NCI-H226 (cell line): ENCODE data around the gene STX4.

Experiments used
- DNase-seq: peaks from one replicate; pipeline ENCODE4 v3.0.0-alpha.2; 2015

The STX4 gene

DNA sequence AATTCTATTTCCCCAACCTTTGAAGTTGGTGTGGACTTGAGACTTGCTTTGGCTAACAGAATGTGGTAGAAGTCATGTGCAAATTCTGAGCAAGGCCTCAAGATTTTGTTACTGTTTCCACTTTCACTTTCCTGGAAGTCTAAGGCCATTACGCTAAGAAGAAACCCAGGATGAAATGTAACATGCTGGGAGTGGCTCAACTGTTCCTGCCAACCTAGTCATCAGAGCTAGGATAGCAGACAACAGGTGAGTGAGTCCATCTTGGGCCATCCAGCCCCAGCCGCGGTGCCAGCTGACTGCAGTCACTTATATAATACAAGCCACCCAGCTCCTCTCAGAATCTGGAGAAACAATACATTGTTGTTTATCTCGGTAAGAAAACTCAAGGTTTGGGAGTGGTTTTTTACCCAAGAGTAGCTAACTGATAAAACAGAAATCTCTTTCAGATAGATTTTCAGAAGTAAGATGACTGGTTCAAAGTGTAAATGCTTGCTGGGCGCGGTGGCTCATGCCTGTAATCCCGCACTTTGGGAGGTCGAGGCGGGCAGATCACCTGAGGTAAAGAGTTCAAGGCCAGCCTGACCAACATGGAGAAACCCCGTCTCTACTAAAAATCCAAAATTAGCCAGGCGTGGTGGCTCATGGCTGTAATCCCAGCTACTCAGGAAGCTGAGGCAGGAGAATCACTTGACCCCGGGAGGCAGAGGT, 10.7 kb upstream of the STX4 start:
- no peak for DNase-seq

DNA sequence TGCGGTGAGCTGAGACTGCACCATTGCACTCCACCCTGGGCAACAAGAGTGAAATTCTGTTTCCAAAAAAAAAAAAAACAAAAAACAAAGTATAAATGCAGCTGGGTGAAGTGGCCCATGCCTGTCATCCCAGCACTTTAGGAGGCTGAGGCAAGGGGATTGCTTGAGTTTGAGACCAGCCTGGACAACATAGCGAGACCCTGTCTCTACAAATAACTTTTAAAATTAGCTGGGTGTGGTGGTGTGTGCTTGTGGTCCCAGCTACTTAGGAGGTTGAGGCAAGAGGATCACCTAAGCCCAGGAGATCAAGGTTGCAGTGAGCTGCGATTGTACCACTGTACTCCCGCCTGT, 10.1 kb upstream of the STX4 start:
- DNase-seq, result no peak

DNA sequence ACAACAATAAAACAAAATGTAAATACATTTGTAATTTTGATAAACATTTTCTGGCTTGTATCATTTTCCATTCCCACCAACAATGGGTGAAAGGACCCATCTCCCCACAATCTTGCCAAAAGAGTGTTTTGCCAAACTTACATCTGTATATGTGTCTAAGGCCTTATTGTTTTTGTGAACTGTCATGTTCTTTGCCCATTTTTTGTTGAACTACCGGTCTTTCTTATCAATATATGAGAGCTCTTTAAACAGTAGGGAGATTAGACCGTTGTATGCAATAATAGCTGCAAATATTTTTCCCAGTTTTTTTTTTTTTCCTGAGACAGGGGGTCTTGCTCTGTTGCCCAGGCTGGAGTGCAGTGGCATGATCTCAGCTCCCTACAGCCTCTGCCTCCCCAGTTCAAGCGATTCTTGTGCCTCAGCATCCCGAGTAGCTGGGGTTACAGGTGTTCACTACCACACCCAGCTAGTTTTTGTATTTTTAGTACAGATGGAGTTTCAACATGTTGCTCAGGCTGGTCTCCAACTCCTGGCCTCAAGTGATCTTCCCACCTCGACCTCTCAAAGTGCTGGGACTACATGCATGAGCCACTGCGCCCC, 9.6 kb upstream of the STX4 start:
- no peak for DNase-seq

DNA sequence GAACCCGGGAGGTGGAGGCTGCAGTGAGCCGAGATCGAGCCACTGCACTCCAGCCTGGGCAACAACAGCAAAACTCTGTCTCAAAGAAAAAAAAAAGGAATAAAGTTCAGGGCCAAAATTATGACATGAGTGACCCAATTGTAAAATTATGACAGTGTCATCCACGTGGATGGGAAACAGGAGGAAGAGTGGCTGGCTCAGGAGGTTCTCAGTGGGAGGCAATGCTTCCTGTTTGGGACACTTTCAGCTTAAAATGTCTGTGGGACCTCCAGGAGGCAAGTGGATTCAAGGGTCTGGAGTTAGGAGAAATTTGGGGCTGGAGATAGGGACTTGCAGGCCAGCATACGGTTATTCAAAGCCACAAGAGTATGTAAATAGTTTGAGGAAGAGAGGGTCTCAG, 8.0 kb upstream of the STX4 start:
- no peak for DNase-seq

DNA sequence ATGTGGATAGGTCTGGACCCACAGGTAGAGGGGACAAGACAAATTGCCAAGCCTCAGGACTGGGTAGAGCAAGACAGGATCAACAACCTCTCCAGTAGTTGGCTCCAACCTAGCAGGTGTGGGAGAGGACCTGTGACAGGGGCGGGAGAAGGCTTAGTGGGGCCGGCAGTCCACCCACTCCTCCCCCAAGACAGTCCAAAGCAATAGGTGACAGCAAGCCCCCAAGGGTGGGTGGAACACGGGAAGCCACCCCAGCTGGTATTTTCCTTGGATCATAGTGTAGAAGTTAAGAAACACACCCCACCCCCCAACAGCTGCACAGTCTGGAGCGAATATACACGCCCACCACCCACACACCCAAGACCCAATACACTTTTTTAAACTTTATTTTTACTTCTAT, 4.1 kb upstream of the STX4 start:
- DNase-seq, result no peak

DNA sequence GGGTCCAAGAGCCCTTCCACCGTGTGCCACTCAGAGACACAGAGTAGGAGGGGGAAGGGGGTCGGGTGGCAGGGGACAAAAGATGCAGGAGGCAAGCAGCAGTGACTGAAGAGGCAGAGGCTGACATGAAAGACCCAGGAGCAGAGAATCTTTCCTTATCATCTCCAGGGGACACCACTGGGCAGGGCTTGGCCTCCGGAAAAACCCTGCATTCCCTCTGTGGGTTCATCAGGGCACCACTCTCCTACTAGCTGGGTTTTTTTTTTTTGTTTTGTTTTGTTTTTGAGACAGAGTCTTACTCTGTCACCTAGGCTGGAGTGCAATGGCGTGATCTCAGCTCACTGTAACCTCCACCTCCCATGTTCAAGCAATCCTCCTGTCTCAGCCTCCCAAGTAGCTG, 2.1 kb upstream of the STX4 start:
- no peak for DNase-seq

DNA sequence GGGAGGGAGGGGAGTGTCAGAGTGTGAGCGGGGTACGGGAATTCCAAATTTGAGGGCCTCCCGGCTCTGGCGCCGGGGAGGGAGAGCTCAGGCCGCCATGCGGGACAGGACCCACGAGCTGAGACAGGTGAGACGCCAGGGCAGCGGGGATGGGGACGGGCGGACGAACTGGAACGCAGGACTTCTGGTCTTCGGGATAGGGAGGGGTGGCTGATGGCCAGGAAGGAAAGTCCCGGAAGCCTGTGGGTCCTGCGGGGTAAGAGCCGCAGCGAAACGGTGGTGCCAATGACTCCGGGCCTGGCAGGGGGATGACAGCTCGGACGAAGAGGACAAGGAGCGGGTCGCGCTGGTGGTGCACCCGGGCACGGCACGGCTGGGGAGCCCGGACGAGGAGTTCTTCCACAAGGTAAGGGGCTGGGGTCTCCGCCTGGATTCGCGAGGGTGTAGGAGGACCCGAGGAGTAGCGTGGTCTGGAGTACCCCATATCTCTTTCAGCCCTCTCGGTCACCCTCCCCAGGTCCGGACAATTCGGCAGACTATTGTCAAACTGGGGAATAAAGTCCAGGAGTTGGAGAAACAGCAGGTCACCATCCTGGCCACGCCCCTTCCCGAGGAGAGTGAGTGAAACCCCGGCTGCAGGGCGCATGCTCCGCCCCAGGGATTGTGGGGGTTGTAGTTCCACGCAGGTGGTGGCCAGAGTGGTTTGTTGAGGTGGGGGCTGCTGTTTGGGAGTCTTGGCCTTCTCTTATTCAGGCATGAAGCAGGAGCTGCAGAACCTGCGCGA, 543 bp downstream of the STX4 start:
- peak; percentile 71 for DNase-seq

DNA sequence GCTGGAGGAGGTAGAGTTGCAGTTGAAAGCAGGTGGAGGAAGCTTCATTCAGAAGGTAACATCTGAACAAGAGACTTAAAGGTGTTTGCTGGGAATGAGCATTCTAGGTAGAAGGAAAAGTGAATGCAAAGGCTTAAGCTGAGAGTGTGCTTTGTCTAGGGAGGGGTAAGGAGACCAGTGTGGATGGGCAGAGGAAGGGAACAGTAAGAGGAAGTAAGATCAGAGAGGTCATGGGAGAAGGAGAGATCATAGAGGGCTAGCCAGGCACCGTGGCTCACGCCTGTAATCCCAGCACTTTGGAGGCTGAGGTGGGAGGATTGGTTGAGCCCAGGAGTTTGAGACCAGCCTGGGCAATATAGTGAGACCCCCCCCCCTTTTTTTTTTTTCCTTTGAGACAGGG, 3.3 kb downstream of the STX4 start:
- no peak for DNase-seq

DNA sequence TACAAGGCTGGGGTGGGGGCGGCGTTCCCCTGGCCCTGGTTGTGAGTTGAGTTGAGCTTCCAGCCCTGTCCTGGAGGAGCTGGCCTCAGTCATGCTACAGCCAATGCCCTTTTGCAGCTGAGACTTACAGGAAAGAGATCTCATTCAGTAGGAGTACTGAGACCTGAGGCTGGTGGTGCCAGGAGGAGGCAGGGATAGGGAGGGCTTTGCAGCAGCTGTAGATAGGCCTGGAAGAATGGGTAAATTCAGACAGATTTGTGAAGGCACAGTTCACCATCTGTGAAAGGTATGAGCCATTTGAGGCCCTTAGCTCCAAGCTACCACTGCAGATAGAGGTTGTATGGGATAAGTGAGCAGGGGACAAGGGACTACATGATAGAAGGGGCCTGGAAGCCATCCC, 5.6 kb downstream of the STX4 start:
- no peak for DNase-seq

DNA sequence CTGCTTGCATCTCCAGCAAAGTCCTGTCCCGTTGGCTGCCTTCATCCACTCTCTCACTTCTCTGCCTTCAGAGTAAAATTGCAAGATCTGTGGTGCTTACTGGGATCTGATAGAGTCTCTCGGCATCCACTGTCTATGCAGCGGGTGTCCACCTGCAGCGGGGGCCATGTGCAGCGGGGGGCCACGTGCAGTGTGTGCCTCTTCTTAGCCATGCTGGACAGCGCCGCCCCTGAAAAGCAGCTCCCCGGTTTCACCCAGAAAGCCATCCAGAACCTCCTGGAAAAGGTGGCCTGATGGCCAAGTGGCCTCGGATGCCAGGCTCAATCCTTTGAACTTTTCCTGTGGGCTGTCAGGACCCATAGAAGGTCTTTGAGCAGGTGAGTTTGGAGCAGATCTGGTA, 9.5 kb downstream of the STX4 start:
- no peak for DNase-seq

DNA sequence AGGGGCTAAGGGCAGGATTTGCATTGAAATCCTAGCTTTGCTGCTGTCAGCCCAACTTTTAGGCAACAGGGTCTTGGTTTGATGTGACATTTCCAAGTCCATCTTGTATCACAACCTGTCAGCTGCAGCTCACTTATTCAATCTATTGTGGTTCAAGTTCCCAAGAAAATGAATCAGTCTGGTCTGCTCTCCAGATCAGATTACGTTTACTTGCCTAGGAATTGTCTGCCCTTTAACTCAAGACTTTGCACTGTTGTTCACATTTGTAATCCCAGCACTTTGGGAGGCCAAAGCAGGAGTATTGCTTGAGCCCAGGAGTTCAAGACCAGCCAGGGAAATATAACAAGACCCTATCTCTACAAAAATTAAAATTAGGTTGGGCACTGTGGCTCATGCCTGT, 10.0 kb downstream of the STX4 start:
- DNase-seq, result no peak

DNA sequence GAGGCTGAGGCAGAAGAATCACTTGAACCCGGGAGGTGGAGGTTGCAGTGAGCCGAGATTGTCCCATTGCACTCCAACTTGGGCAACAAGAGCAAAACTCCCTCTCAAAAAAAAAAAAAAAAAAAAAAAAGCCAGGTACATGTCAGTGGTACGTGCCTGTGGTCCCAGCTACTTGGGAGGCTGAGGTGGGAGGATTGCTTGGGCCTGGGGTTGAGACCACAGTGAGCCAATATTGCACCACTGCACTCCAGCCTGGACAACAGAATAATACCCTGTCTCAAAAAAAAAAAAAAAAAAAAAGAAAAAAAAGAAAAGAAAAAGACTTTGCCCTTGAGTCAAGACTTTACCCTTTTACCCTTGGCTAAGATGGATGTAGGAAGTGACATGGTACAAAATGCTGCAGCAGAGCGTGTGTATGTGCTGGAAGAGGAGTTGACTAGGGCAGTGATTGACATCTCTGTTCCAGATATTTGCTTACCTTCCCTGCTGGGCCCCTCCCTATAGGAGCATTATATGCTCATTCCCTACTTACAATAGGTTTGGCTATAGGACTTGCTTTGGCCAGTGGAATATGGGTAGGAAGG, 10.6 kb downstream of the STX4 start:
- DNase-seq, result no peak

DNA sequence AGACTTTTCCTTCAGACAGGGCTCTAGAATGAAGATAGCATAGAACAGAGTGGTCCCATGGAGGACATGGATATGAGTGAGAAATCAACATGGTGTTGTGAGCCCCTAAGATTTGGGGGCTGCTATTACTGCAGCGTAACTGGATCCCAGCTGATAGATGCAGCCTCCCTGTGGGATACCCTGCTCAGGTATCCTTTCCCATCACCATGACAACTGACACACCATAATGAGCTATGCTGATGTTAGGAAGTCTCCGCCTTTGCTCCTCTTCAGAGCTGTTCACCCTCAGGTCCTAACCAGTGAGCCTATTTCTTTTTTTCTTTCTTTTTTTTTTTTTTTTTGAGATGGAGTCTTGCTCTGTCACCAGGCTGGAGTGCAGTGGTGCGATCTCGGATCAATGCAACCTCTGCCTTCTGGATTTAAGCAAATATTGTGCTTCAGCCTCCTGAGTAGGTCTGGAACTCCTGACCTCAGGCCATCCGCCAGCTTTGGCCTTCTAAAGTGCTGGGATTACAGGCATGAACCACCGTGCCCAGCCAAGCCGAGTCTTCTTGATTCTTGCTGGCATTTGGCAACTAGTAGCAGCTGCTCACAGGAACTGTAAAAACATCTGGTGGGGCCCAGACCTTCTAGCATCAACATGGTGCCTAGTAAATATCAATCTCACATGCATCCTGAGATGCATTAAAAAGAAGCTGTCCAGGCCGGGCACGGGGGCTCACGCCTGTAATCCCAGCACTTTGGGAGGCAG, 17.1 kb downstream of the STX4 start:
- DNase-seq, result no peak

DNA sequence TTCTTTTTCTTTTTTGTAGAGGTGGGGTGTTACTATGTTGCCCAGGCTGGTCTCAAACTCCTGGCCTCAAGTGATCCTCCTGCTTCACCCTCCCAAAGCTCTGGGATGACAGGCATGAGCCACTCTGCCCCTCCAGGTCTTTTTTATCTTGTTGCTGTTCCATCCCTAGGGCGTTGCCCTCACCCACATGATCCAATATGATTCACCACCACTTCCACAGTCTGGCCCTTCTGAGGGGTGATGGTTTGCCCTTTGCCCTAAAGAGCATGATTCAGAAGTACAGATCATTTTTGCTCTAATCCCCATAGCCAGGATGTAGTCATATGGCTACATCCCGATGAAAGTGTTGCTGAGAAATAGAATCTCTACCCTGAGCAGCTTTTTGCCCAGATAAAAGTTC, 18.8 kb downstream of the STX4 start:
- peak; percentile 95 for DNase-seq

DNA sequence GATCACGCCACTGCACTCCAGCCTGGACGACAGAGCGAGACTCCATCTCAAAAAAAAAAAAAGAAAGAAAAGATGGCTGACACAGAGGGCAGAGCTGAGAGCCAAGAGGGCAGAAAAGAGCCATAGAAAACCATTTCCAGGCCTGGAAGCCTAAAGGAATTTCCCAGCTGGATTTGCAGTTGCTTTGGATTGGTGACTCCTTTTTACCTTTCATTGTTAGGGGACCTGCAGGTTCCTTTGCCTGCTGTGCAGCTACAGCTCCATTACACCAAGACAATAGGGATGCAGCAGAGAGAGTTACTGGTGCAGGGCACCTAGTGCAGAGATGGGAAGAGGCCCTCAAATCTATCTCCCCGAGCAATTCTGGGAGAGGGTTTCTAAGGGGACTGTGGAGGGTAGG, 22.3 kb downstream of the STX4 start:
- DNase-seq, result no peak

DNA sequence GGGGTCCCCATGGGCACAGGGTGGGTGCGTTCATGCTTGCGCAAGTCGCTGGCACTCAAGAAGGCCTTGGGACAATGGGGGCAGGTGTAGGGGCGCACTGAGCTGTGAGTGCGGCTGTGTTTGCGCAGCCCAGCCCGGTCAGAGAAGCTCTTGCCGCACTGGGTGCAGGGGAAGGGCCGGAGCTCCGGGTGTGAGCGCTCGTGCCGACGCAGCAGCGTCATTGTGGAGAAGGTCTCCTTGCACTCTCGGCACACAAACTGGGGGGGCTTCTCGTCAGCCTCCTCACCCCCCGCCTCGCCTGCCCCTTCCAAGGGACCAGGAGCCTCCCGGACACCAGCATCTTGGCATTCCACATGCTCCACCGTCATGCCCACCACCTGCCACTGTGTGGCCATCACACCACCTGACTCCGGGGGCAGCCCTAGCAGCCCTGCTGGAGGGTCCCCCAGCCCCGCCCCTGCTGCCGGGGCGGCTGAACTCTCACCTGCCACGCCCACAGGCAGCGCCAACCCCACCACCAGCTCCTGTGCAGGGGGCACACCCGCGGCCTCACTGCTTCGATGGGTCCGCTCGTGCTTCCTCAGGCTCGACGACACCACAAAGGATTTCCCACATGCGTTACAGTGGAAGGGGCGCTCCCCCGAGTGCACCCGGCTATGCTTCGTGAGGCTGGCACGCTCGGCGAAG, 27.9 kb downstream of the STX4 start:
- no peak for DNase-seq

DNA sequence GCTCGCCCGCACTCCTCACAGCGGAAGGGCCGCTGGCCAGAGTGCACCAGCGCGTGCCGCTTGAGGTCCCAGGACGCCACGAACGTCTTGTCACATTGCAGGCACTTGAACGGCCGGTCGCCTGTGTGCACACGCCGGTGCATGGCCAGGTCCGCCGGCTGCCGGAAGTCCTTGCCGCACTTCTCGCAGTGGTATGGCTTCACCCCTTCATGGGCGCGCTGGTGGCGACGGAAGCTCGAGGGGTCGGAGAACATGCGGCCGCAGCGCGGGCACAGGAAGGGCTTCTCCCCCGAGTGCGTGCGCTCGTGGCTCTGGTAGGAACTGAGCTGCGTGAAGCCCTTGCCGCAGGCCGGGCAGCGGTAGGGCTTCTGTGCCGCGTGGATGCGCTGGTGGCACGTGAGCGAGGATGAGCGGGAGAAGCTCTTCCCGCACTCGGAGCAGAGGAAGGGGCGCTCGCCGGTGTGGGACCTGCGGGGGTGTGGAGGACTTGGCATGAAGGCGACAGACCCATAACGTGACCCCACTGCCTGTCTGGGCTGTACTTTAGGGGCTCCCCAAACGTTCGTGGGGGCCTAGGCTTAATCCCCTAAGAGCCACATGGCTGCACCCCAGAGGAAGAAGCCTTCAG, 28.6 kb downstream of the STX4 start:
- no peak for DNase-seq

DNA sequence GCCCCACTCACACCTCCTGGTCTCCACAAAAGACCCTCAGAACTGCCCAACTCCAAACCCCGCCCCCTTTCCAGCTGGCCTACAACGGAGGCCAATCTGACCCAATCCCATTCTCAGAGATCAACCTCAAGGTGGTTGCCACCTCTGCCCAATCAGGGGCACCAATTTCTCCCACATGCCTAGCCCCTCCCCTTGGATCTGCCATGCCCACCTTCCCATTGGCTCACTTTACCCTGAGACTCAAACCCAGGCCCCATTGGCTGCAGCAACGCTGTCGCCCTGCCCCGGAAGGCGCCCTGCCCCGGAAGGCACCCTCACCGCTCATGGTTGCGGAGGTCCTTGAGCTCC, 30.1 kb downstream of the STX4 start:
- DNase-seq, result no peak

DNA sequence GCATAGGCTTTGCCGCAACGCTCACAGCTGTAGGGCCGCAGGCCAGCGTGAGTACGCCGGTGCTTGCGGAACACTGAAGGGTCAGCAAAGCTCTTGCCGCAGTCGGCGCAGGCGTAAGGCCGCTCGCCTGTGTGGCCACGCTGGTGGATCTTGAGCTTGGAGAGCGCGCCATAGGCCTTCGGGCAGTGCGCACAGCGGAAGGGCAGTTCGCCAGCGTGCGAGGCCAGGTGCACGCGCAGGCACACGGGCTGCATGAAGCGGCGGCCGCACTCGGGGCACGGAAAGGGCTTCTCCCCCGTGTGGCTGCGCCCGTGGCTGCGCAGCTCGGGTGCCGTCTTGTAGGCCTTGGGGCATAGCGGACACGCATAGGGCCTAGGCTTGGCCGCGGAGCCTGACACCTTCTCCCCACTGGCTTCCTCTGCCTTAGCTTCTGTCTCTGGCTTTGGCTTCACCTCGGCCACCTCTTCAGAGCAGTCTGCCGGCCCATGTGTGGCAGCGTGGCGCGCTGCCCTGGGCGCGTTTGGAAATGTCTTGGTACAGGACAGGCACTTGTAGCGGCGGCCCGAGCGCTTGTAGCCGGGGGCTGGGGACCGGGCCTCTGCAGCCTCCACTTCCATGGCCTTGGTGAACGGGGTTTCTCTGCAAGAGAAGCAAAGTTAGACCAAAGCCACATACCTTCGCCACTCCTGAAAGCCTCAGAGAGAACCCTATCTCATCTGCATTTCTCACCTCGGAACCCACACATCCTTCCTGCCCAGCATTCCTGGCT, 30.7 kb downstream of the STX4 start:
- DNase-seq, result peak; percentile 47

DNA sequence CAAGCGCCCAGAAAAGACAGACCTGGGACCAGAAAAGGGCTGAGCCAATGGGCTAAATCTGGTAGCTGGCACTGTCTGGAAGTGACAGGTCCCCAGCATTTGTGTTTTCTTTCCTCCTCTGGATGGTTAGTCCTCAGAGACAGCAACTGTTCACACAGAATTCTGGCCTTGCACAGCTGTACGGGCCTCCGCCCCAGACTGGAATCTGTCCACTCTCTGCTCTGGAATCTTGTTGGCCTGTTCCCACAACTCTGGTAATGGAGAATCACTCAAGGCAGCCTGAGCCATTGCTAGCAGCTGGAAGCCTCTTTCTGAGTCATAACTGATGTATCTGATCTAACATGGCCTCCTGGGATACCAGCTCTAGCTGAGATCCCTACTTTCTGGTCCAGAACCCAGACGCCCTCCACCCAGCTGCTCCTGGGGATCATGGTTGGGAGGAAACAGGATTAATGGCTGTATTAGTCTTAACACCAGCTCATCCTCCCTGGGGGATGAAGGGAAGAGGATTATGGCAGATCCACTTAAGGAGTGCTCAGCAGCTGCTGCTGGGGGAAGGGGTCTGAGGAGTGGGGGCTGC, 31.6 kb downstream of the STX4 start:
- DNase-seq, result peak; percentile 91

DNA sequence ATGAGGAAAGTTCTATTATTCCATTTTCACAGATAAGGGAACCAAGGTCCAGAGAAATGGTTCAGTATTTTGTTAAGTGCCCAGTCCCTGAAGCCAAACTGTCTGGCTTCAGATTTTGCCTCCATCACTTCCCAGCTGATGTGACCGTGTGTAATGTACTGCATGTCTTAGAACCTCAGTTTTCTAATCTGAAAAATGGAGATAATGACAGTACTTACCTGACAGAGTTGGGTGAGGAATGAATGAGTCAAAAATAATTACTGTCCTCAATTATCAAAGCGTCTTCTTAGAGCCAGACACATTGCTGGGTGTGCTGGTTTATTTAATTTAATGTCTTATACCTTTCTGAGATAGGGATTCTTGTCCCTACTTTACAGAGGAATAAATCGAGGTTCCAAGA, 34.0 kb downstream of the STX4 start:
- DNase-seq, result no peak
